ENCODE data around the gene CCDC138.
"Not testable (repeated sequence)": the region's sequence is repeated elsewhere in the genome, so short reads cannot be mapped to it uniquely, and the experiment has no call there.

Gene CCDC138, protein sequence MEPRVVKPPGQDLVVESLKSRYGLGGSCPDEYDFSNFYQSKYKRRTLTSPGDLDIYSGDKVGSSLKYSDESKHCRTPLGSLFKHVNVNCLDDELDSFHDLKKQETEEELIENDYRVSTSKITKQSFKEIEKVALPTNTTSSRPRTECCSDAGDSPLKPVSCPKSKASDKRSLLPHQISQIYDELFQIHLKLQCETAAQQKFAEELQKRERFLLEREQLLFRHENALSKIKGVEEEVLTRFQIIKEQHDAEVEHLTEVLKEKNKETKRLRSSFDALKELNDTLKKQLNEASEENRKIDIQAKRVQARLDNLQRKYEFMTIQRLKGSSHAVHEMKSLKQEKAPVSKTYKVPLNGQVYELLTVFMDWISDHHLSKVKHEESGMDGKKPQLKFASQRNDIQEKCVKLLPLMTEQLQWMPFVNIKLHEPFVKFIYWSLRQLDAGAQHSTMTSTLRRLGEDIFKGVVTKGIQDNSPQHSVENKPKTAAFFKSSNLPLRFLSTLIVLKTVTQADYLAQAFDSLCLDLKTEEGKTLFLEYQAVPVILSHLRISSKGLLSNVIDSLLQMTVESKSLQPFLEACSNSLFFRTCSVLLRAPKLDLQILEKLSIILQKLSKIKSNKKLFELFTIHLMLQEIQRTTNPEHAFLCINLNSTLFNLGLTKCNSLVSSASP

GRCh38 chr2:108786354-108787215, at the start of gene CCDC138:
TSS of gene CCDC138 (plus strand) at chr2:108786771. CDS start at chr2:108786823, 52 bp downstream.
- in situ Hi-C loops (cut with MboI; ENCODE audit: low sequenced_read_pairs) = no loop called here

DNA sequence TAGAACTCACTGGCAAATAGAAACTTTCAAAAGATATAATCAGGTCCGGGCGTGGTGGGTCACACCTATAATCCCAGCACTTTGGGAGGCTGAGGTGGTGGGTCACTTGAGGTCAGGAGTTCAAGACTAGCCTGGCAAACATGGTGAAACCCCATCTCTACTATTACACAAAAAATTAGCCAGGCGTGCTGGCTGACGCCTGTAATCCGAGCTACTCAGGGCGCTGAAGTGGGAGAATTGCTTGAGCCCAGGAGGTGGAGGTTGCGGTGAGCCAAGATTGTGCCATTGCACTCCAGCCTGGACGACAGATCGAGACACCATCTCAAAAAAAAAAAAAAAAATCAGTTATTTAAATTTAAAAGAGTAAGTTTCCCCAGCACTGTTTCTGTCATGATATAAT, 28.6 kb upstream of the CCDC138 start:
- in situ Hi-C loops (cut with MboI; ENCODE audit: low sequenced_read_pairs) = not testable (repeated sequence)

DNA sequence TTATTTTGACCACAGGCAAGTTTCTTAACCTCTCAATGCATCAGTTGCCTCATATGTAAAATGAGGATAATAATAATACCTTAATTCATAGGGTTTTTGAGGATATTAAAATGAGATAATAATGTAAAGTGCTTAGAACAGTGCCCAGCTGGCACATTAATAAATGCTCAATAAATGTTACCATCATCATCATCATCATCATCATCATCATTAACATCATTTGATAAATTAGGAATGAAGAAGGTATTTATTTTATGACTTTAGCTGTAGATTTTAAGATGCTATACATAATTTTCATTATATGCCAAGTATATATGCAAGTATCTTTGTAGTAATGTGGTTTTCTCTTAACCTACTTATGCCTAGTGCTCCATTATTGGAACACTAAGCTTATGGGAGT, 24.0 kb upstream of the CCDC138 start:
- in situ Hi-C loops (cut with MboI; ENCODE audit: low sequenced_read_pairs) = not testable (repeated sequence)

DNA sequence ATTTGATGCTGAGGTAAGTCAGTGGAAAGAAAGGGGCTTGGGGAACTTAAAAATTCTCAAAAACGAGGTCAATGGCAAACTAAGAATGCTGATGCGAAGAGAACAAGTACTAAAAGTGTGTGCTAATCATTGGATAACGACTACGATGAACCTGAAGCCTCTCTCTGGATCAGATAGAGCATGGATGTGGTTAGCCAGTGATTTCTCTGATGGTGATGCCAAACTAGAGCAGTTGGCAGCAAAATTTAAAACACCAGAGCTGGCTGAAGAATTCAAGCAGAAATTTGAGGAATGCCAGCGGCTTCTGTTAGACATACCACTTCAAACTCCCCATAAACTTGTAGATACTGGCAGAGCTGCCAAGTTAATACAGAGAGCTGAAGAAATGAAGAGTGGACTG, 19.9 kb upstream of the CCDC138 start:
- in situ Hi-C loops (cut with MboI; ENCODE audit: low sequenced_read_pairs) = not testable (repeated sequence)

GRCh38 chr2:108767859-108768258, 18.7 kb upstream of the CCDC138 start:
- in situ Hi-C loops (cut with MboI; ENCODE audit: low sequenced_read_pairs) = not testable (repeated sequence)

- in situ Hi-C loops (cut with MboI; ENCODE audit: low sequenced_read_pairs) = no loop called here
Observed at GRCh38 chr2:108776475-108776874, 10.1 kb upstream of the CCDC138 start.

DNA sequence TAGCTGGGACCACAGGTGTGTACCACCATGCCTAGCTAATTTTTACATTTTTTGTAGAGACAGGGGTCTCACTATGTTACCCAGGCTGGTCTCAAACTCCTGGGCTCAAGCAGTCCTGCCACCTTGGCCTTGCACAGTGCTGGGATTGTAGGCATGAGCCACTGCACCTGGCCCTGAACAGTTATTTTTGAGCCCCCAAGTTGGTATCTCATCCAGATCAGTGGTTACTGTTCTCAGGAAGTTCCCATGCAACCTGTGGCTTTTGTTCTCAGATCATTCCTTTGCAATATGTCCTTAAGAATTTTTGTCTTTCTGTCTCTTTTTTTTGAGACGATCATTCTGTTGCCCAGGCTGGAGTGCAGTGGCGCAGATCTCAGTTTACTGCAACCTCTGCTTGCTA, 7.7 kb upstream of the CCDC138 start:
- in situ Hi-C loops (cut with MboI; ENCODE audit: low sequenced_read_pairs) = no loop called here

DNA sequence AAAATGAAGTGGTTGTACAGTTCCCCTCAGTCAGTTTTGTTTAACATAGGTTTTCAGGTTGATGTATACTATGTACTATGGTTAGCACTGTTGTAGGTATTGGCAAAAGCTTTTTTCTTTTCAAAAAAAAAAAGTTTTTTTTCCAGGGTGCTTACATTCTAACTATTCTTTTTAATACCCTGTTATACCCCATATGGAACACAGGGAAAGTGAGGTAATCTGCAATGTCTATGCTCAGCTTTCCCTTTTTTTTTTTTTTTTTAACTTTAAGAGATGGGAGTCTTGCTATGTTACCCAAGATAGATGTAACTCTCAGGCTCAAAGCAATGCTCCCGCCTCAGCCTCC, 590 bp upstream of the CCDC138 start:
- in situ Hi-C loops (cut with MboI; ENCODE audit: low sequenced_read_pairs) = no loop called here

DNA sequence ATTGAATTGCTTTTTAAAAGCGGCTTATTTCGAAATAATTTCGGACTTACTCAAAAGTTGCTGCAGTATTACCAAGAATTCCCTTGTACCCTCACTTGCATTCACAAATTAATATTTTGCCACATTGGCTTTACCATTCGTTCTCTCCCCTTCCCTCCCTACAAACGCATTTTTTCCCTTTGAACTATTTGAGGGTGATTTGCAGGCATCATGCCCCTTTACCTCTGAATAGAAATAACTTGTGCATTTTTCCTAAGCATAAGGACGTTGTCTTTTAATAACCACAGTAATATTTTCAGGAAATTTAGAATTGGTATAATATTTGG, 608 bp downstream of the CCDC138 start:
- in situ Hi-C loops (cut with MboI; ENCODE audit: low sequenced_read_pairs) = no loop called here

- in situ Hi-C loops (cut with MboI; ENCODE audit: low sequenced_read_pairs) = no loop called here
Observed at GRCh38 chr2:108803045-108803736, 16.6 kb downstream of the CCDC138 start.

GRCh38 chr2:108805032-108805431, 18.5 kb downstream of the CCDC138 start:
- in situ Hi-C loops (cut with MboI; ENCODE audit: low sequenced_read_pairs) = no loop called here

DNA sequence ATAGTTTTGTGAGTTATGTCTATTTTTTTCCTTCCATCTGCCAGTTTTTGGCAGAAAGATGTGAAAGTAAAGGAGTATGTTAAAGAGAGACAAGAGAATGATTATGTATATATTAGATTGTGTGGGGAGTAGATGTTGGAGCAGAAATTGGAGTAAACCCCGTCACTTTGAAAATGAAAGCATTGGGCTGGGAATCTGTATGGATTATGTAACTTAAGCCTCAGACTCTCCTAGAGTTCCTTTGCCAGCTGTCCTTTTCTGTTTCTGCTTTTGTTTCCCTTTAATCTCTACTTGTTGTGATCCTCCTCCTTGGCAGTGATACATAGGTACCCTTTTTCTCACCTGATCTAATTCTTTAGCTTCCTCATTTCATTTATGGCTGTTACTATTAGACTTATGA, 19.2 kb downstream of the CCDC138 start:
- in situ Hi-C loops (cut with MboI; ENCODE audit: low sequenced_read_pairs) = no loop called here

DNA sequence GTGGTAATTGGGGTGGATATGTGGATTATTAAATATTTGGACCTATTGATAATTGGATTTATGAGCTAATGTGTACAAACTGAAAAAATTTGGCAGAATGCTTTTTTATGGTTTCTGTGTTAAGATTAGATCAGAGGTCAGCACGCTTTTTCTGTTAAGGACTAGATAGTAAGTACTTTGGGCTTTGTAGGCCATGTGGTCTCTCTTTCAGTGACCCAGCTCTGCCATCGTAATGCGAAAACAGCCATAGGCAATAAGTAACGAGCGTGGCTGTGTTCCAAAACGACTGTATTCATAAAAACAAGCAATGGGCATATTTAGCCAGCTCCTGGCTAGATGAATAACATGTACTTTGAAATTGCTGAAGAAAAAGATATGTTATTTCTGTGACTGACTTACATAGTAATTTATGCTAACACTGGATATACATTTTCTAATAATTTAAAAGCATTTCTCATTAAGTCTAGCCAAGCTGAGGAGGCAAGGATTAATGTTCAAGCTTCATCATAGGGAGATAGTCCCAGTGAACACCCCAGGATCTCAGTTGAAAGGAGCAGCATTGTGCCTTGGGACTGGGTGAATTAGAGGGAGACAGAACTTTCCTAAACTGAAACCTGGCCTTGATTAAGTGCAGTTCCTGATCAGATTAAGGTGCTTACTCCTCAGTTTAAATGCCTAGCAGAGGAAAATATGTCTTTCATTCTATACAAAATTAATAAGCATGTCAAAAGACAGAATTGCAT, 20.0 kb downstream of the CCDC138 start:
- in situ Hi-C loops (cut with MboI; ENCODE audit: low sequenced_read_pairs) = no loop called here

- in situ Hi-C loops (cut with MboI; ENCODE audit: low sequenced_read_pairs) = no loop called here
Observed at GRCh38 chr2:108809936-108810335, 23.4 kb downstream of the CCDC138 start.

DNA sequence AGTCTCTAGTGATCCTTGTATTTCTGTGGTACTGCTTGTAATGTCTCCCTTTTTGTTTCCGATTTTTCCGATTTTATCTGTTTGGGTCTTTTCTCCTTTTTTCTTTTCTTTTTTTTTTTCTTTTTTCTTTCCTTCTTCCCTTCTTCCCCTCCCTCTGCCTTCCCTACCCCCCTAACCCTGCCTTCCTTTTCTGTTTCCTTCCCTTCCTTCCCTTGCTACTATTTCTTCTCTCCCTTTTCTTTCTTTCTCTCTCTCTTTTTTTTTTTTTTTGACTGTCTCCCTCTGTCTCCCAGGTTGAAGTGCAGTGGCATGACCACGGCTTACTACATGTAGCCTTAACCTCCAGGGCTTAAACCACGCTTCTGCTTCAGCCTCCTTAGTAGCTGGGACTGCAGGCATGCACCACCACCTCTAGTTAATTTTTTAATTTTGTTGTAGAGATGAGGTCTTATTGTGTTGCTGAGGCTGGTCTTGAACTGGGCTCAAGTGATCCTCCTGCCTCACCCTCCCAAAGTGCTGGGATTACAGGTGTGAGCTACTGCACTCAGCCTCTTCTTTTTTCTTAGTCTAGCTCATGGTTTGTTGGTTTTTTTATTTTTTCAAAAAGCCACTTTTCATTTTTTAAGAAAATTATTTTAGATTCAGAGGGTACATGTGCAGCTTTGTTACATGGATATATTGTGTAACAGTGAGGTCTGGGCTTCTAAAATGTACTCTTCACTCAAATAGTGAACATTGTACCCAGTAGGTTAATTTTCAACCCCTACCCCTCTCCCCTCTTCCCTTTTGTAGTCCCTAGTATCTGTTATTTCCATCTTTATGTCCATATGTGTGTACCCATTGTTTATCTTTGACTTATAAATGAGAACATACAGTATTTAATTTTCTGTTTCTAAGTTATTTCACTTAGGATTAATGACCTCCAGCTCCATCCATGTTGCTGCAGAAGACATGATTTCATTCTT, 24.7 kb downstream of the CCDC138 start:
- in situ Hi-C loops (cut with MboI; ENCODE audit: low sequenced_read_pairs) = no loop called here

GRCh38 chr2:108813732-108814131, 27.2 kb downstream of the CCDC138 start:
- in situ Hi-C loops (cut with MboI; ENCODE audit: low sequenced_read_pairs) = no loop called here

DNA sequence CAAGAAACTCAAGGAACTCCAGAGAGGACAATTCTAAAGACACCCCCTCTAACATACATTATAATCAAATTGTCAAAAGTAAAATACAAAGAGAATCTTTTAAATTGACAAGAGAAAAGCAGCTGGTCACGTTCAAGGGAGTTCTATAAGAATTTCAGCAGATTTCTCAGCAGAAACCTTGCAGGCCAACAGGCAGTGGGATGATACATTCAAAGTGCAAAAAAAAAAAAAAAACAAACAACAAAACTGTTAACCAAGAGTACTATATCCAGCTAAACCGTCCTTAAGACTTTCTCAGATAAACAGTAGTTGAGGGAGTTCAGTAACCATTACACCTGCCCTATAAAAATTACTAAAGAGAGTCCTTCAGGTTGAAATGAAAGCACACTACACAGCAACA, 33.9 kb downstream of the CCDC138 start:
- in situ Hi-C loops (cut with MboI; ENCODE audit: low sequenced_read_pairs) = no loop called here

DNA sequence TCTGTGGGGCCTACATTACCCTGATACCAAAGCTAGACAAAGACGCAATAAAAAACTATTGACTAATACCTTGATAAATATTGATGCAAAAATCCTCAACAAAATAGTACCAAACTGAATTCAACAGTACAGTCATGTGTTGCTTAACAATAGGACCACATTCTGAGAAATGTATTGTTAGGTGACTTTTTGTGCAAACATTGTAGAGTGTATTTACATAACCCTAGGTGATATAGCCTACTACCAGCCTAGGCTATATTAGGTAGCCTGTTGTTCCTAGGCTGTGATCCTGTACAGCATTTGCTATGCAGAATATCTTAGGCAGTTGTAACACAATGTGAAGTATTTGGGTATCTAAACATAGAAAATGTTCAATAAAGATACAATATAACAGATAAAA, 36.7 kb downstream of the CCDC138 start:
- in situ Hi-C loops (cut with MboI; ENCODE audit: low sequenced_read_pairs) = no loop called here

GRCh38 chr2:108824316-108825070, 37.9 kb downstream of the CCDC138 start:
- in situ Hi-C loops (cut with MboI; ENCODE audit: low sequenced_read_pairs) = no loop called here

Measured in hTERT RPE-1 (cell line).